HG03139 (cell line): ENCODE results near the gene DPF3.

Experiments
- ATAC-seq: cut with Tn5 transposase; IDR thresholded peaks from one replicate; pipeline ENCODE4 v1.9.1; 2021; ENCODE audit not compliant: unreplicated experiment

DPF3 gene

DNA sequence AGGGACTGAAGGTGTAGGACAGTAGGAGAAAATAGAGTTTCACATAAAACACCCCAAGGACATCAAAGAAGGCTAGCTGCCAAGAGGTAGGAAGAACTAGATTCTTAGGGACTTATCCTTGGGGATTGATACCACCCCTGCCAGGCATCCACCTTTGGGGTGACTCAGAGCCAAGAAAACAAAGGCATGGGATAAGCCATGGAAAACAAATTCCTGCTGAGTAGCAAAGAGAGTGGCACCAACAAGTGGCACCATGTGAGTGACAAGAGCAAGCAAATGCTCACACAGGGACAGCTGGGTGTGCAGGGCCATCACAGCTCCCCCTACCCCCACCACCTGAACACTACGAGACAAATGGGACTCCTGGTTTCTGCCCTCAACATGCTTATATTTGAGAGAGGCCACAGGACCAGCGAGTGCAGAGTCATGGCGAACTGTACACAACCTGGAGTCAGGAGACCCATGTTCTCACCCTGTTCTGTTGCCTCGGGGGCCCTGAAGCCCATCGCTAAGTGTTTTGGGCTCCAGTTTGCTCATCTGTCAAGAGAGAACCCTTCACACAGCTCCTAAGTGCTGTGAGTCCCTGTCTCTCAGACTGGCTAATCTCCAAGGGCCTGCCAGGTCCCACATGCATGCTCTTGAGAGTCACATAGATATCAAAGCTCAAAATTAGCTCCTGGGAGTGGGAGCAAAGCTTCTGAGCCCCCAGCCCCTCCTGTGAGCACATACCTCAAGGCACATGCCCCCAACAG, 91.9 kb downstream of the DPF3 start:
- no peak for ATAC-seq

DNA sequence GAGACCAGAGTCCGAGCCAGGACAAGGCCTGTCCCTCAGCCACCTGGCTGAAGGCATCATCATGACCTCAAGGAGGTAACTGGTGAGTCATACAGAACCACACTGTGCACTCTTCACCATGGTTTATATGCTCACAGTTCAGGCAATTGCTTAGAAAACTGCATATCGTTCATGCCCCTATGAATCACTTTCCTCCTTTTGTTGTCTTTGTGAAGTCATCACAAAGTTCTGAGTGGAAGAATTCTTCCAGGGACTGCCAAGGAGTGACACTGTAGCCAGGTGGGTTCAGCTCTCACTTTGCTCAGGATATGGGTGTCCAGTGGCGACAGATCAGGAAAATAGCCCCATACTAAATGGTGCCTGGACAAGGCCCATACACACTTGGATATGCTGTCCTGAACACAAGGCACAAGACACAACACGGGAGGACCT, 92.5 kb downstream of the DPF3 start:
- ATAC-seq, result no peak

DNA sequence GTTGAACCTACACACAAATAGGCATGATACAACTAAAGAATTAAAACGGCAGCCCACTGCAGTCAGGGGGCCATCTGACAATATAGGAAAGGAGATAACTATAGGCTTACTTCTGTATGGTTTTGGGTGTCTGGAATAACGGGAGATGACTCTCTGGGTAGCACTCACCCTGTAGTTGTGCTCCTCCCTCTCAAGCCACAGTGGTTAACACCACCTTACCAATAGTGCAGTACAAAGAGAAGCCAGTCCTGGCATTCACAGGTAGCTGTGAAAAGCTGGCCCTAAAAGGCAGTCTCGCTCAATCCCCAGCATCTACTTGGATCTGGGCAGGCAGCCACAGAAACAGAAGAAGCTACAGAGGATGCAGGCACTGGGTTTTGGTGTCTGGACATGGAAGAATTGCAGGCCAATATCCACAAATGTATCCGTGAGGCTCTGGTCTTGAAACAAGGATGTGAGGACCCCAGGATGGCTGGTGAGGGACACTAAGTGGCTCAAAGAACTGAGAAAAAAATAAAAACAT, 93.0 kb downstream of the DPF3 start:
- ATAC-seq, result no peak

DNA sequence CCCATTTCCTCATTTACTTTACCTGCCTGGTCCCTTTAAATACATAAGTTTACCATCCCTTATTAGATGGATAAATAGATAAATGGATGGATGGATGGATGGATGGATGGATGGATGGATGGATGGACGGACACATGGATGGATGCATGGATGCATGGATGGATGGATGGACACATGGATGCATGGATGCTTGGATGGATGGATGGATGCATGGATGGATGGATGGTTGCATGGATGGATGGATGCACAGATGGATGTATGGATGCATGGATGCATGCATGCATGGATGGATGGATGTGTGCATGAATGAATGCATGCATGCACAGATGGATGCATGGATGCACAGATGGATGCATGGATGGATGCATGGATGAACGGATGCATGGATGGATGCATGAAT, 93.6 kb downstream of the DPF3 start:
- no peak for ATAC-seq

DNA sequence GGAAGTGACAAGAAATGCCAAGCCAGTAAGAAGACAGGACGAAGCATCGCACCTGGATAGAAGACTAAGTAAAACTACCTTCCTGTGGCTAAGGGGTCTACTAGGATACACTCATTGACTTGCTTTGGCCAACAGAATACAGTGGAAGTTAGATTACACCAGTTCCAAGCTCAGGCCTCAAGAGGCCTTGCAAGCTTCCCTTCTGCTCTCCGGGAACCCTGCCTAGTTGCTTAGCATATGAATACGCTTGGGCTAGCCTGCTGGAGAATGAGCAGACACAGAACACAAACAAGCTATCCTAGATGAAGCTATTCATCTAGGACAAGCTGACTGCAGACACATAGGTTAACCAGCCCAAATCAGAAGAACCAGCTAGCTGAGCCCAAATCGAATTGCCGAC, 97.0 kb downstream of the DPF3 start:
- ATAC-seq, result no peak

DNA sequence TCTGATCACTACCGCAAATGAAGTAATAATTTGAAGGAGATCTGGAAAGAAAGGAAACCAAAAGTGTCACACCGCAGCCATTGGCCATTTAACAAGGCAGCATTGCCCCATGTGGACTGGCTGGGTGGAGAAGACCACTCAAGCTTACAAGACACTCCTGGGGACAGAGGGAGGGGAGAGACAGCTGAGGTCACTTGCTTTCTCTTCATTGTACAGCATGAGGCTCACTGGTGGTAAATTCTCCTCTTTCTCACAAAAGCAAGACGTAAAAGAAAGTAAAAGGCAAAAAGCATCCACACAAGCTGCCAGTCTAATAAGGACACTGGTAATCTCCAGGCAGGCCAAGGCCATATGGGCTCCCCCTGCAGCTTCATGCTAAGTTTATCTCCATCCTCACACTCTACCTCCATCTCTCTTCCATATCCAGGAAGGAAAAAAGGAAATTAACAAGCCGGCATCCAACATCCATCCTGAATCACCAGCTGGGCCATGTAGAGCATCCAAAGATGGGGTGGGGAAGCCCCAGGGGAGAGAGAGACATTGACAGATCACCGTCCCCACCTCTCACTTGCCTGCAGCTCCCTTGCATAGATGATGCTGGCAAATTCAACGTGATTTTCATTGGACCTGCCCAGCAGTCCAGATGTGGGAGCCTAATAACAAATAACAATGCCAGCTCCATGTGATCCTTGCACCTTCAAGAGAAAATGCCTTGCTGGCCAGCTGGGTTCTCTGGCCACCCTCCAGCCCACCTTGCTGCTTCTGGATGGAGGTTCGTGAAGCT, 100.6 kb downstream of the DPF3 start:
- ATAC-seq, result no peak

DNA sequence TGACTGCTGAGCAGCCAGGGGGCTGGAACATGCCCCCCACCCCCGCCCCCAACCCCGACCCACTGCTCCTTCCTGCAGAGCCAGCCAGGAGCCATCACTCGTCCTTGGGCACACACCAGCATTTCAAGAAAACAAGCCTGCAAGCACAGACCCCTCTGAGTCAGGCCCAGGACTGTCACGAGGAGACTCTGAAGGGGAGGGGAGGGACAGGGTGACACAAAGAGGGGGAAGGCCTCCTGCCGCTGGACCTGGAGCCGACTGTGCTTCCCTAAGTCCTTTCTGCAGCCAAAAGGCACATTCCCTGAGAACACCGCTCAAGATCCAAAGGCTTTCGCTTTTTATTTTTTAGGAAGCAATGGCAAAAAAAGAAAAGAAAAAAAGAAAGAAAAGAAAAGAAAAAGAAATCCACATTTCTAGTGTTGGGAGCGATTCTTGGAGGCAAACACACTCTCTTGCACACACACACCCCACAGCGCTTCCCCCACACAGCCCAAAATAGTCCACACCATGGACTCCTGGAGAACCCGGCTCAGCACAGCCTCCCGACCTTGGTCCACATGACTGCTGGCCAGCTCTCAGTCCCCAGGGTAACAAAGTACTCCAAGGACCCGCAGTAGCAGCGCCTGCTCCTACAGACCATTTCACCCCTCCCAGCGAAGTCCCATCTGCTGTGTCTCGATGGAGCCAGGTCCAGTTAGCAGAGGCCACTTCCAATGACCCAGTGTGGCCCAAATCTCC, 101.7 kb downstream of the DPF3 start:
- no peak for ATAC-seq

DNA sequence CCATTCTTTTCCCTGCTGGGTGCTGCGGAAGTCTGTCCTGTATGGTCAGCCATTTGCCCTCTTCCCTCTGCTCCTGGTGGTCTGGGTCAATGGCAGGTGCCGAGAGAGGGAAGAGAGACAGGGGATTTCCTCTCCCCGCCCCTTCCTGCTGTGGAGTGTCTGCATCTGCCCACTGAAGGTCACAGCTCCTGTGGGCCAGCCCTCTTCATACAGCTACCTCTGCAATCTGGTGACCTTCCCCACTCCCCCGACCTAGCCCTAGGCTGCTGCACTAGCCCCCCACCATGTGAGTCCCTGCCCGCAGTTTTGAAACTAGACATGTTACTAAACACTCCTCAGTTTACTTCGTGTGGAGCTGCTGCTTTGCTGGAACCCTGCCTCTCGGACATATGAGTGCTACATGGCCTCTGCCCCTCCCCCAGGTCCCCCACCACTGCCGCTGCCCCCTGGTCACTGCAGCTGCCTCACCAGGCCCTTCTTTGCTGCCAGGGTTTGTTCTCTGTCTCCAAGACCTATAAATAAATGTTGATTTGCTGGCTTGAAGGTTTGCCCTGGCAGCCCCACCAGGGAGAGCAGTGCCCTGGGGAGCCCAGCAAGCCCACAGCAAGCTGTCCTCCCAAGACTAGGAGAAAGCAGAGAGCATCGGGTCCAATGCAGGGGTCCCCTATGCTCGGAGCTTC, 102.9 kb downstream of the DPF3 start:
- ATAC-seq, result no peak

DNA sequence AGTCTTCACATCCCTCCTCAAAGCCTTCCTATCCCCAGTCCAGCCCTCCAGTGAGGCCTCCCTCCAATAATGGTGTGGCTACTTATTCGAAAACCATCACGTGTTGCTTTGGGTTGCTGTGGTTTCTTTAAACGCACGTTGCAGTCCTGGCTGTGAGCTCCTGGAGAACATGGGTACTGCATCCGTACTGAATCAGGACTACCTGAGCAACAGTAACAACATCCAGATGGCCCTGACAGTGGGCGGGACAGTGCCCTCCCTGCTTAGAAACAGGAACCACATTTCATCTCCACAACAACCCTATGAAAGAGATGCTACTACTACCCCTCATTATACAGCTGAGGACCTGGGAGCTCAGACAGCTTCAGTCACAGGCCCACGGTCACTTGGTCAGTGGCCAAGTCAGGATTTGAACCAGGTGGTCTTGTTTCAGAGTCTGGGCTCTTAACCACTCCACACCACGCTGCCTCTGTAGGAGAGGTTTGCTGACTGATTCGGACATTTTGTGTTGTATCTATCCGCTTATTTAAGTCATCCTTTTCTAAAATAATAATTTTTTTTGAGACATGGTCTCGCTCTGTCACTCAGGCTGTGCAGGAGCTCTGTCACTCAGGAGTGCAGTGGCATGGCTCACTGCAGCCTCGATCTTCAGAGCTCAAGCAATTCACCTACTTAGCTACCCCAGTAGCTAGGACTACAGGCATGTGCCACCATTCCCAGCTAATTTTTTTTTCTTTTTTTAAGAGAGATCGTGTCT, 104.8 kb downstream of the DPF3 start:
- ATAC-seq, result no peak

DNA sequence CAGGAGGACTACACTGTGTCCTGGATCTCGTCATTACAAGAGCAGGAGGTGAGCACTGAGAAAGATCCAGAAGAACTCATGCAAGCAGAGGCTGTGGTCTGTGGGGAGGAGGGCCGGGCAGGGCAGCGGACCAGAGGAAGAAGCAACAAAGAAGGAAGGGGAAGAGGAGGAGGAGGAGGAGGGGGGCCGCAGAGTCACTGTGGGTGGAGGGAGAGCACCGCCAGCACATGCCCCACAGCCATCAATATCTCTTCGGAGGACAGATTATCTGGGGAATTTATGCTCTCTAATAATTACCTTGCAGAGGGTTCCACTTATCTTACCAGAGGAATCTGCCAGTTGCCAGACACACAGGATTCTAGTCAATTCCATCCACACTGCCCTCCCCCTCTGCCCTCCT, 105.6 kb downstream of the DPF3 start:
- no peak for ATAC-seq

DNA sequence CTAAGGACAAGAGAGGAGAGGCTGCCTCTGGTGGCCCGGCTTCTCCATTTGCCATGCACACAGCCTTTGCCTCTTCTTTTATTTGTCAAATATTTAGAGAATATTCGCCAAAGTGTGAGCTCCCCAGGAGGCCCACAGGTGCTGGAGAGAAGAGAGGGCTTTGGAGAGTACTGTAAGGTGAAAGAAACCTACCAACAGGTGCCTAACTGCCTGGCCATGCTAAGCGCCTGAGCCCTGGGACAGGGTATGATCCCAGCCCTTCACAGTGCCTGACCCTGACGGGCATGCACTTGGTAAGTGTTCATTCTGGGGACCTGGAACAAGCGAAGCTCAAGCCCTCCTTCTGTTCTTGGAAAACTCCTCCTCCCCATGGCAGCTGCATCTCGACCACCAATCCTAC, 106.1 kb downstream of the DPF3 start:
- ATAC-seq, result no peak

DNA sequence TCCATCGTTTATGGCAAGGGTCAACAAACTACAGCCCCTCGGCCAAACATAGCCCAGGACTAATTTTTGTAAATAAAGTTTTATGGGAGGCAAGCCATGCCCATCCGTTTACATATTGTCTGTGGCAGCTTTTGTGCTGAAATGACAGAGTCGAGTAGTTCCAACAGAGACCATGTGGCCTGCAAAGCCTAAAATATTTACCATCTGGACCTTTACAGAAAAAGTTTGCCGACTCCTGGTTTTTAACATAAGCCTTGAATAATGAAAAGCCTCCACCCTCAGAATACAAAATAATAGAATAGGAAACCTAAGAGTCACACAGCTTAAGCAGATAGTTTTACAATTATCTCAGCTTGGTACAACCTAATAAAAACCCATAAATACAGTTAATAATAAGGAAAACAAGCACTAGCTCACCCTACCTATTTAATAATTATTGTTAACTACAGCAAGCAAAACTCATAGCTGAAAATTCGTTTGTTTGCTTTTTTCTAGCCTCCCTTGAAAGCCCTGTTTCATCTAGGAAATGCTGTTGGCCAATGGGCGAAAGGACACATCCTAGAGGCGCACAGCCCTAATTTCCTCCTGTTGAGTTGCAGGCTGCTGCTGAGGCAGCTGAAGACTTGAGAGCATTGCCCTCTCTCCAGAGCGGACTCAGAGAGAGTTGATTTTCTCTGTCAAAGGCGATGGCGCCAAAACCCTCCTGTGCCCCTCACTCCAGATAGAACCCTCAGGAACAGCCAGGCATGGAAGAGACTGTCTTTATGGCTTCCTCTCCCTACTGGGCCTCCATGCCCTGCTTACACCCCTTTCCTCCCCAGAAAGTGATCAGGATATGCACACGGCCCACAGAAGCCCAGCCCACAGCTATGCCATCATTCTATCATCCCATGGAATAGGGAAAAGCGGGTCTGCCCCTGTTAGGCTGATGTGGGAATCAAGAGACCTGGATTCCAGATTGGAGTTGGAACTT, 107.2 kb downstream of the DPF3 start:
- no peak for ATAC-seq

DNA sequence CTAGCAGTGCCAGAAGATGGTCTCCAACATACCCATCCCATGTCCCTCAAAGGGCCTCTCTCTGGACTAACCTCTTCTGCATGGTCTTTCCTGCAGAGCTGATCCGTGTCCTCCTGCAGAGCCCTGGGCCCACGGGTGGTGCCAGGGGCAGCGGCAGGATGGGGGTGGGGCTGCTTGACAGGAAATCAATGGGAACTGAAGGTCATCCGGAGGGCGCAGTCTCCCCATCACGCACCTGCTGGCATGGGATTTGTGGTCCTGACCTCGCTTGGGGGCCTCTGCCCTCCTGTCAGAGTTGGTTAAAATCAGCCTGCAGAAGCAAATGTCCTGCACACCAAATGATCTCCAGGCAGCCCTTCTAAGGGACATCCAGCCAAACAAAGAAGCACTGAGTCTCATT, 110.2 kb downstream of the DPF3 start:
- ATAC-seq, result no peak

DNA sequence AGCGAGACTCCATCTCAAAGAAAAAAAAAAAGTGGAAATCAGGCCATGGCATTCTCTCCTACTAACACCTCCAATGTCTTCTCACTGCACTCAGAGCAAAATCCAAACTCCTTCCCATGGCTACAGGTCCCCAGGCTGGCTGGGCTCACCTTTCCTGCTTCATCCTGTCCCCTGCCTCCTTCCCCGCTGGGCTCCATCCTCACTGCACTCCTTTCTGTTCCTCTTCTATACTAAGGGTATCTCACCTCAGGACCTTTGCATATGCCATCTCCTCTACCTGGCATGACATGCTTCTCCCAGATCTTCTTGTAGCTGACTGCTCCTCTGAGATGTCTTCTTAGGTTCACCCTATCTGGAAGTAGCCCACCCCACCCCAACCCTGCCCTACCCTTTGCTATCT, 111.1 kb downstream of the DPF3 start:
- no peak for ATAC-seq

DNA sequence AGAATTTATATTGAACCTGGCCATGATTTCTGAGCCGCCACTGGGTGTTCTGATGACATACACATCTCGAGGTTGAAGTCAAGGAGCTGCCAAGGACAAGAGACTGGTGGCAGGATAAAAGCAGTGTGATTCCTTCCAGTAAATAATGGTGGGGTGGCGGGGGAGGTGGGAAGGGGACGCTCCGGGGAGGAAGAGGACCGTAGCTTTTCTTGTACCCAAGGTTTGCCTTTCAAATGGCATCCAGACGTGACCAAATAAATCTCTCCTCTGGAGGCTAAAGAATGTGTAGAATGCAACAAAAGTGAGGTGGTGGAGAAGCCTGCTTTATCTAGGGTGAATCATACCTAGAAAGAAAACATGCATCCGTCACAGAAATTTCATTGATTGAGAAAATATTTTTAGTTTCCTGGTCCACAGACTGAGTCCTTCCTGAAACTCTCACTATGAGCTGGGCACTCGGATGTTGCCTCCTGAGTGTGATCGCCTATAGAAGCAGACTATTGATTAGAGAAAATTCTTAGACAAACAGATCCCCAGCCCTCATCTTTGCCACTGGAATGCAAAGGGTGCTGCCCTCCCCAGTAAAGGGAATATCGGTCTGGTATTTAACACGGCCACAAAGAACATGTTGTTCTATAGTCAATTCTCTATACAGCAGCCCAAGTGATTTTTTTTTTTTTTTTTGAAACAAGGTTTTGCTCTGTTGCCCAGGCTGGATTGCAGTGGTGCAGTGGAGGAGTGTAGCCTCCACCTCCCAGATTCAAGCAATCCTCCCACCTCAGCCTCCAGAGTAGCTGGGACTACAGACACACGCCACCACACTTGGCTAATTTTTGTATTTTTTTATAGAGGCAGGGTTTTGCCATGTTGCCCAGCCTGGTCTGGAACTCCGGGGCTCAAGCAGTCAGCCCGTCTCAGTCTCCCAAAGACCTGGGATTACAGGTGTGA, 112.1 kb downstream of the DPF3 start:
- no peak for ATAC-seq

DNA sequence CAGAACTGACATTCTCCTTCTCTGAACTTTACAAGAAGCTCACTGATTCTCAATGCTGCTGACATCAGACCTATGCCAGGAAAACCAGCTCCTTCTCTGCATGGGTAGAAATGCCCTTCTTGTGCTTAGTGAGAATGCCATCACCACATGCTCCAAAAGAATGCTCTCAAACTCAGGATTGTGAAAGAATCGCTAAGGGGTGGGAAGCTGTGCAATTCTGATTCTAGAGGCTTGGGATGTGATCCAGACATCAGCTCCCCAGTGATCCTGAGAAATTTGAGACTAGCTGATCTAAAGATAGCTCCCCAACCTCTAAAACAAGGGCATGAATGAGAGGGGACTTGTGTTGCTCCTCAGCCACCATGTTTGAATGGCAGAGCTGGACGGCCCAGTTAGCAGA, 113.2 kb downstream of the DPF3 start:
- ATAC-seq, result no peak

DNA sequence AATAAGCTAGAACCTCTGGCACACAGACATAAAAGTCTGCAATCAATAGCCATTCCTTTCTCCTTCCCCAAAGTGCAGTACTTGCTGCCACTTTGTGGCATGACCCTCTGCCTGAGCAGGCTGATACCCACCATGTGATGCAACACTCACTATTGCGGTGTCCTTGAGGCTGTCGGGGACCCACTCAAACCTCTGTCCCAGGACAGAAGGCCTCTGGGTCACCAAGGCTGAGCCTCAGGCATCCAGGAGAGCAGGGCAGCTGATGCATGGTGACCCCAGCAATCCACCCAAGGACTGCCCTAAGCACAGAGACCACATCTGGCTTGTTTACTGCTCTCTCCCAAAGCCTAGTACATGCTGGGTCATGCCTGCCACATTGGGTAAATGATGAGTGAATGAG, 114.2 kb downstream of the DPF3 start:
- ATAC-seq, result no peak

DNA sequence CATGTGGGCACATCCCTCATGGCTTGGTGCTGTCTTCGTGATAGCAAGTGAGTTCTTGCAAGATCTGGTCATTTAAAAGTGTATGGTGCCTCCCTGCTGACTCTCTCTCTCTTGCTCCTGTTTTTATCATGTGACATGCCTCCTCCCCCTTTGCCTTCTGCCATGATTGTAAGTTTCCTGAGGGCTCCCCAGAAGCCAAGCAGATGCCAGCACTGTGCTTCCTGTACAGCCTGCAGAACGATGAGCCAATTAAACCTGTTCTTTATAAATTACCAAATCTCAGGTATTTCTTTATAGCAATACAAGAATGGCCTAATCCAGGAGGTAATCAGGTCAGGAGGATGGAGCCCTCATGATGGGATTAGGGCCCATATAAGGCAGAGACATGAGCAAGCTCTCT, 116.3 kb downstream of the DPF3 start:
- ATAC-seq, result no peak
